Ovary (tissue), 3 donors: ENCODE measurements around the gene IRF5.

Source experiments
- EP300 ChIP-seq: sonication (generic); formaldehyde crosslinking; IDR thresholded peaks from one replicate; pipeline ENCODE4 v1.6.1; 2017; ENCODE audit warnings: antibody characterized with exemption
- POLR2A ChIP-seq: fragments of 450-650 bp; IDR thresholded peaks from one replicate; pipeline ENCODE4 v1.6.1; 2017; ENCODE audit warnings: antibody characterized with exemption, mild to moderate bottlenecking, moderate library complexity
- TF ChIP-seq, protein P1 (sequence below), 3 donors: fragments of 450-650 bp in 2 of 3; fragments of 200-600 bp in 1 of 3; IDR thresholded peaks; one replicate each; pipeline versions ENCODE4 v1.5.1 to v1.8.0; 2016 to 2022; ENCODE audit warnings: antibody characterized with exemption in 3 of 3, mild to moderate bottlenecking in 1 of 3
- donor health status: DM: no; HTN: no; CAD: no.

DNA sequence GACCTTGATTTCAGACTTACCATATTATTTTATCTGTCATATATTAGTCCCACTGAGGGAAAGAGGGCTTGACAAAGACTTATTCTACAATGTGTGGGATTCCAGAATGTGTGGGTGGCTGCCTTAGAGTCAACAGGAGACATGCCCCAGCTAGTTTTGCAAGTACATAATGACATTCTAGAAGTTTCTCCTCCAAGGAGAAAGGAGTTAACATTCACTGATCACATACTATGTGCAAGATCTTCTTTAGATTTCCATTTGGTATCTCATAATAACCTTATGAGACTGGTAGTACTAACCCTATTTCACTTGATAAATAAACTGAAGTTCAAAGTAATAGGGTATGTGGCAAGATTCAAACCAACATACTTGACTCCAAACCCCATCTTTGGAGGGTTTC lies 25.2 kb downstream of the IRF5 start:
- TF ChIP-seq, protein P1, sequence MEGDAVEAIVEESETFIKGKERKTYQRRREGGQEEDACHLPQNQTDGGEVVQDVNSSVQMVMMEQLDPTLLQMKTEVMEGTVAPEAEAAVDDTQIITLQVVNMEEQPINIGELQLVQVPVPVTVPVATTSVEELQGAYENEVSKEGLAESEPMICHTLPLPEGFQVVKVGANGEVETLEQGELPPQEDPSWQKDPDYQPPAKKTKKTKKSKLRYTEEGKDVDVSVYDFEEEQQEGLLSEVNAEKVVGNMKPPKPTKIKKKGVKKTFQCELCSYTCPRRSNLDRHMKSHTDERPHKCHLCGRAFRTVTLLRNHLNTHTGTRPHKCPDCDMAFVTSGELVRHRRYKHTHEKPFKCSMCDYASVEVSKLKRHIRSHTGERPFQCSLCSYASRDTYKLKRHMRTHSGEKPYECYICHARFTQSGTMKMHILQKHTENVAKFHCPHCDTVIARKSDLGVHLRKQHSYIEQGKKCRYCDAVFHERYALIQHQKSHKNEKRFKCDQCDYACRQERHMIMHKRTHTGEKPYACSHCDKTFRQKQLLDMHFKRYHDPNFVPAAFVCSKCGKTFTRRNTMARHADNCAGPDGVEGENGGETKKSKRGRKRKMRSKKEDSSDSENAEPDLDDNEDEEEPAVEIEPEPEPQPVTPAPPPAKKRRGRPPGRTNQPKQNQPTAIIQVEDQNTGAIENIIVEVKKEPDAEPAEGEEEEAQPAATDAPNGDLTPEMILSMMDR (IDR thresholded peaks at IDR 0.05) = no peak
- no peak for TF ChIP-seq POLR2A
- no peak for TF ChIP-seq EP300
